22Rv1 (cell line): ENCODE measurements around the gene IL31RA.

Experiments used
- CTCF ChIP-seq: fragments of 450-650 bp; IDR thresholded peaks from 2 replicates; pipeline ENCODE4 v1.5.1; 2017; ENCODE audit warnings: mild to moderate bottlenecking
- ZFX ChIP-seq: fragments of 450-650 bp; IDR thresholded peaks from 2 replicates; pipeline ENCODE4 v1.6.1; 2017; ENCODE audit warnings: antibody characterized with exemption, borderline replicate concordance

GRCh38 chr5:55858104-55858503 is 6.9 kb downstream of the IL31RA start:
- TF ChIP-seq CTCF (no peak), ZFX (no peak)
